GM12891 (cell line): ENCODE data around the gene STPG2.

Source experiments
- DNase-seq: peaks from one replicate; pipeline ENCODE4 v3.0.0; 2011; ENCODE audit warnings: low spot score; ENCODE audit not compliant: insufficient read length
- FAIRE-seq: peaks from 2 replicates; lab custom pipeline; 2011; peaks lifted over from hg19 to GRCh38; lab: Jason Lieb, UNC
- PAX5 ChIP-seq: IDR thresholded peaks from 2 replicates; pipeline ENCODE4 v1.6.1; 2011; ENCODE audit warnings: low read length, moderate library complexity, mild to moderate bottlenecking; ENCODE audit not compliant: insufficient read depth, severe bottlenecking
- POLR2A ChIP-seq: IDR thresholded peaks from 2 replicates; pipeline ENCODE4 v1.6.1; 2011; ENCODE audit warnings: low read depth, low read length, control low read depth
- POLR2AphosphoS5 ChIP-seq: IDR thresholded peaks from 2 replicates; pipeline ENCODE4 v1.6.1; 2011; ENCODE audit warnings: low read depth, low read length, control low read depth
- POU2F2 ChIP-seq: IDR thresholded peaks from 2 replicates; pipeline ENCODE4 v1.6.1; 2011; ENCODE audit warnings: low read depth, mild to moderate bottlenecking, control low read depth, low read length, moderate library complexity
- SPI1 ChIP-seq: IDR thresholded peaks from 2 replicates; pipeline ENCODE4 v1.6.1; 2011; ENCODE audit warnings: low read depth, low read length, control low read depth
- TAF1 ChIP-seq: IDR thresholded peaks from 2 replicates; pipeline ENCODE4 v1.6.1; 2011; ENCODE audit warnings: low read depth, low read length, control low read depth

STPG2 gene

GRCh38 chr4:98030059-98030458 is 113.2 kb downstream of the STPG2 start:
- DNase-seq (no peak), FAIRE-seq (no peak)
- no peak for TF ChIP-seq SPI1
- no peak for TF ChIP-seq TAF1
- TF ChIP-seq POLR2A = no peak
- no peak for TF ChIP-seq PAX5

GRCh38 chr4:98027827-98028226 is 115.4 kb downstream of the STPG2 start:
- TF ChIP-seq POLR2AphosphoS5 (no peak), PAX5 (no peak), TAF1 (no peak), SPI1 (no peak), POLR2A (no peak), POU2F2 (no peak)
- no peak for FAIRE-seq
- DNase-seq = no peak

GRCh38 chr4:98026362-98026761 is 116.9 kb downstream of the STPG2 start:
- no peak for TF ChIP-seq TAF1
- no peak for TF ChIP-seq PAX5
- no peak for TF ChIP-seq POLR2AphosphoS5
- TF ChIP-seq POLR2A = no peak
- FAIRE-seq = no peak
- DNase-seq = no peak

GRCh38 chr4:98006814-98007412 is 136.4 kb downstream of the STPG2 start:
- DNase-seq (no peak), FAIRE-seq (no peak)
- TF ChIP-seq SPI1 = no peak
- no peak for TF ChIP-seq POLR2A
- TF ChIP-seq PAX5 = no peak
- no peak for TF ChIP-seq POU2F2
- no peak for TF ChIP-seq POLR2AphosphoS5
- no peak for TF ChIP-seq TAF1

DNA sequence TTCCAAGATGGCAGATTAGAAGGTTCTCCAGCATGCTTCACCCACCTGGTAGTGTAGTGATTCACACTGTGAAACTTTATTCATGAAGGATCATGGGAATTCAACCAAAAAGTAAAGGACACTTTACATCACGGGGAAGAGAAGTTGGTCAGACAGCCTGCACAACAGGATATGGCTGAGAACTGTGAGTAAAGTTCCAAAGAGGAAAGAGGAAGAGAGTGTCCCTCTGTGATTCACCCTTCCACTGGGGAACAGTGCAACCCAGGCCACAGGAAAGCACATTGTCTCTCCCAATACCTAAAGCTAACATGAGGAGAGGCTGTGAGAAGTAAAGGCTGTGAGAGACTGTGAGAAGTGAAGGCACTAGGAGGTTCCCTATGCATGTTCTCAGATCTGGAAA is 137.2 kb downstream of the STPG2 start:
- TF ChIP-seq TAF1 = no peak
- no peak for DNase-seq
- no peak for FAIRE-seq

GRCh38 chr4:98000940-98001339 is 142.3 kb downstream of the STPG2 start:
- no peak for FAIRE-seq
- TF ChIP-seq TAF1 = no peak
- TF ChIP-seq POLR2AphosphoS5 = no peak
- no peak for TF ChIP-seq SPI1
- no peak for TF ChIP-seq POLR2A
- DNase-seq = no peak

GRCh38 chr4:97998203-97998602 is 145.1 kb downstream of the STPG2 start:
- no peak for TF ChIP-seq POLR2AphosphoS5
- no peak for TF ChIP-seq POU2F2
- TF ChIP-seq POLR2A = no peak
- no peak for TF ChIP-seq PAX5
- FAIRE-seq = no peak
- no peak for DNase-seq

- DNase-seq (no peak), FAIRE-seq (no peak)
- TF ChIP-seq POU2F2 = no peak
- TF ChIP-seq TAF1 = no peak
- TF ChIP-seq POLR2AphosphoS5 = no peak
- TF ChIP-seq PAX5 = no peak
- no peak for TF ChIP-seq SPI1
- TF ChIP-seq POLR2A = no peak
Observed at GRCh38 chr4:97994765-97995465, 148.4 kb downstream of the STPG2 start.

DNA sequence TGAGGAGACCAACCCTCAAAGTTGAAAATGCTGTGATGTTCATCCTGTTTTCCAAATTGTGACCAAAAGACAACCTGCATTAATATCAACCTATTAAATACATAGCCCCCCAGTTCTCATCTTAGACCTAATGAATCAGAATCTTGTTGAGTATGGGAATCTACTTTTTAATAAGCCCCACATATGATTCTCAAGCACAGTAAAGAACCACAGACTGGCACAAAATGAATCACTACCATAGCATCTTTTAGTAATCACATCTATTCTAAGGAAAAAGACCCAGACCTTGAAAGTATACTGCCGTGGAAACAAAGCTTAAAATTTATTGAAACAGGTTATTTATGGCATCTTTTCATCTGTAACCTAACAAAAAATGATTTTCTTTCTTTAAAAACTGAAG is 152.9 kb downstream of the STPG2 start:
- TF ChIP-seq POLR2A (no peak), PAX5 (no peak), SPI1 (no peak), POU2F2 (no peak), TAF1 (no peak), POLR2AphosphoS5 (no peak)
- DNase-seq (no peak), FAIRE-seq (no peak)

DNA sequence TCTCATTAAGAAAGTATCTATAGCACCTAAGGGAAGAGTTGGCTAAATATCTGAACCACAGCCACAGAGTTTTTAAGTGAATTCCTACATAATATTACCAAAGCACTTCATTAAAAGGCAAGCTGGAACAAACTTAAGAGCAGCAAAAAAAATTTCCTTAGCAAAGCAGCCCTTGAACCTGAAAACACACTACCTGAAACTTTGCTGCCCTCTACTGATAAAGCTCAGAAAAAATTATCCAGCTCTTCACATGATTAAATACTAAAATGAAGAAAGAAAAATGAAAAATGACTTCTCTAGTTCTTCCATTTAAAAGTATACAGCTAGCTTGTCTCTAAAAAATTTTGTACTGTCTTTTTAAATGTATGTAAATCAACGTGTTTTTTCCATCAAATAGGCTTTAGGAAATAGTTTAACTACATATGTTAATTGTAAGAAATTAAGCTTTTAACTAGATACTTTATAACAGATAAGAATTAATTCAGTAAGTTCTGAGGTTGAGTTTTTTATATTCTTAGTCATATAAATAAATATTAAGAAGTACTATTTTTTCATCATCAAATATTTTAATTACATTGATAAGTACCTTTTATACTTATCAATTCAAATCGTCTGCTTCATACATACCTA is 156.1 kb downstream of the STPG2 start:
- no peak for TF ChIP-seq TAF1
- TF ChIP-seq POLR2AphosphoS5 = no peak
- no peak for TF ChIP-seq POU2F2
- no peak for TF ChIP-seq PAX5
- TF ChIP-seq SPI1 = no peak
- TF ChIP-seq POLR2A = no peak
- no peak for DNase-seq
- no peak for FAIRE-seq

DNA sequence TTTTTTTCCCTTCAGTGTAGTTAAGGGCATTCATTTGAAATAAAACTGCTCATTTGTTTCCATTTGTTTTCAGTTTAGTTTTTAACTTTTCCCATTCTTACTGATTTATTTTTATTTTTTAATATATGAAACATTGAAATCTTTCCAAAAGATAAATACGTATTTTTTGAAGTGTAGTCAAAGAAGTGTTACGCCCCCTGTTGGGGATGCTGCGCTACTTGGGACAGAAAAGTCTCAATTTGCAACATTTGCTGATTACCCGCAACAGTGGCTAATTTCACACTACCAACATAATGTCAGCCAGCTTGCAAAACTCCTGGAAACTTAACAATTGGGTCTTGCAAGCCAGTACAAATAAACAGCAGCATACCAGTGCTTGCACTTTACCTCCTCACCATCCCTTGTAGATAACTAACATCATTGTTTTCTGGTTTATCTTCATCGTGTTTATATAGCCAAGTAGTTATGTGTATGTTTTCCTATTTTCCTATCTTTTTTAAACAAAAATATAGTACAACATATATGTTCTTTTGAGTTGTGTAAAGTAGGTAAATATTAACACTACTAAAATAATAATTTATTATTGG is 158.6 kb downstream of the STPG2 start:
- TF ChIP-seq POLR2A (no peak), SPI1 (no peak), POLR2AphosphoS5 (no peak), TAF1 (no peak), PAX5 (no peak), POU2F2 (no peak)
- no peak for DNase-seq
- FAIRE-seq = no peak
